IMR-90 (cell line): ENCODE data around the gene ZMIZ1. TPM values are rescaled to one million over a fixed set of nuclear protein-coding genes. Genes with fewer than 3 reads are reported as not detected.

Source experiments
- ATAC-seq: fragments of 200-7000 bp; cut with Tn5 transposase; 2 replicates; pipeline ENCODE4 v1.9.1; 2020; ENCODE audit warnings: low read depth, mild to moderate bottlenecking, moderate library complexity
- BruUV-seq: library from RNA; stranded (reverse); fragments of 400-500 nt; replicated peaks from 2 replicates; lab custom pipeline; 2021; lab: Mats Ljungman, UMichigan
- CTCF ChIA-PET: fragments of 300-600 bp; formaldehyde crosslinking; extraction: SDS; loops from one replicate; lab custom pipeline; 2021; ENCODE audit warnings: antibody characterized with exemption; lab: Yijun Ruan, JAX
- POLR2A ChIA-PET: fragments of 300-600 bp; sonication (Branson Sonifier 250); formaldehyde crosslinking; loops from one replicate; lab custom pipeline; 2022; ENCODE audit warnings: antibody characterized with exemption; ENCODE audit not compliant: unreplicated experiment; lab: Charles Lee
- DNase-seq: peaks from one replicate; pipeline ENCODE4 v3.0.0; 2013
- H2AFZ ChIP-seq: replicated peaks from 2 replicates; pipeline ENCODE3; 2013; ENCODE audit warnings: low read length, mild to moderate bottlenecking; ENCODE audit not compliant: poor library complexity
- H2AK5ac ChIP-seq: 2 replicates; pipeline ENCODE4 v1.6.1; 2013; ENCODE audit warnings: low read depth, low read length, inconsistent platforms
- H2AK9ac ChIP-seq: replicated peaks from 2 replicates; pipeline ENCODE3; 2013; ENCODE audit warnings: mild to moderate bottlenecking, low read depth, low read length, moderate library complexity; ENCODE audit not compliant: poor library complexity
- H2BK120ac ChIP-seq: 2 replicates; pipeline ENCODE4 v1.6.1; 2013; ENCODE audit warnings: low read depth, low read length, inconsistent platforms
- H2BK15ac ChIP-seq: 3 replicates; pipeline ENCODE4 v1.6.1; 2013; ENCODE audit warnings: low read depth, low read length, inconsistent platforms
- H2BK20ac ChIP-seq: 2 replicates; pipeline ENCODE4 v1.6.1; 2013; ENCODE audit warnings: low read depth, mild to moderate bottlenecking, inconsistent platforms, low read length, moderate library complexity
- H2BK5ac ChIP-seq: 2 replicates; pipeline ENCODE4 v1.6.1; 2013; ENCODE audit warnings: mild to moderate bottlenecking, low read depth, low read length, inconsistent platforms; ENCODE audit not compliant: poor library complexity, severe bottlenecking
- H3K14ac ChIP-seq: replicated peaks from 2 replicates; pipeline ENCODE4 v1.6.1; 2013; ENCODE audit warnings: low read depth, low read length, inconsistent platforms
- H3K18ac ChIP-seq: 2 replicates; pipeline ENCODE4 v1.6.1; 2013; ENCODE audit warnings: low read depth, low read length, control low read depth
- H3K23ac ChIP-seq: 2 replicates; pipeline ENCODE4 v1.6.1; 2013; ENCODE audit warnings: low read depth, low read length, inconsistent platforms
- H3K27ac ChIP-seq: 2 replicates; pipeline ENCODE4 v1.5.1; 2013; ENCODE audit warnings: mild to moderate bottlenecking, control low read depth, low read length; ENCODE audit not compliant: insufficient read depth
- H3K27me3 ChIP-seq: 2 replicates; pipeline ENCODE4 v1.6.1; 2013; ENCODE audit warnings: low read length; ENCODE audit not compliant: control insufficient read depth, insufficient read depth
- H3K36me3 ChIP-seq: 2 replicates; pipeline ENCODE4 v1.6.1; 2013; ENCODE audit warnings: low read length, mixed read lengths; ENCODE audit not compliant: control insufficient read depth, insufficient read depth
- H3K4ac ChIP-seq: 2 replicates; pipeline ENCODE4 v1.6.1; 2013; ENCODE audit warnings: low read depth, low read length, inconsistent platforms
- H3K4me1 ChIP-seq: 2 replicates; pipeline ENCODE4 v1.6.1; 2013; ENCODE audit warnings: low read length, mixed read lengths; ENCODE audit not compliant: control insufficient read depth, insufficient read depth
- H3K4me2 ChIP-seq: 2 replicates; pipeline ENCODE4 v1.6.1; 2013; ENCODE audit warnings: low read depth, mild to moderate bottlenecking, control low read depth, low read length, moderate library complexity
- H3K4me3 ChIP-seq: 2 replicates; pipeline ENCODE4 v1.5.1; 2013; ENCODE audit warnings: low read depth, mild to moderate bottlenecking, control low read depth, low read length, moderate library complexity; ENCODE audit not compliant: insufficient read depth
- H3K56ac ChIP-seq: 2 replicates; pipeline ENCODE4 v1.6.1; 2013; ENCODE audit warnings: low read length, inconsistent platforms; ENCODE audit not compliant: insufficient read depth; ENCODE audit errors: extremely low read depth
- H3K79me1 ChIP-seq, 2 experiments: 2 replicates each; pipeline ENCODE4 v1.6.1; 2013; ENCODE audit warnings: low read length in 2 of 2, inconsistent platforms in 1 of 2, low read depth in 1 of 2
- H3K9ac ChIP-seq: 2 replicates; pipeline ENCODE4 v1.6.1; 2013; ENCODE audit warnings: low read depth, low read length, control low read depth
- H3K9me1 ChIP-seq: 2 replicates; pipeline ENCODE4 v1.6.1; 2013; ENCODE audit warnings: low read length, inconsistent platforms; ENCODE audit not compliant: insufficient read depth
- H3K9me3 ChIP-seq: 2 replicates; pipeline ENCODE4 v1.6.1; 2013; ENCODE audit warnings: low read length; ENCODE audit not compliant: control insufficient read depth, insufficient read depth
- H4K20me1 ChIP-seq: 2 replicates; pipeline ENCODE4 v1.6.1; 2013; ENCODE audit warnings: low read length, inconsistent platforms; ENCODE audit not compliant: insufficient read depth
- H4K5ac ChIP-seq: 2 replicates; pipeline ENCODE4 v1.6.1; 2013; ENCODE audit warnings: mild to moderate bottlenecking, low read depth, low read length, control low read depth
- H4K8ac ChIP-seq, 2 experiments: 2 replicates each; pipeline ENCODE4 v1.6.1; 2013; ENCODE audit warnings: low read depth in 2 of 2, low read length in 2 of 2, control low read depth in 1 of 2, inconsistent platforms in 1 of 2
- H4K91ac ChIP-seq: 2 replicates; pipeline ENCODE4 v1.6.1; 2013; ENCODE audit warnings: low read depth, low read length, inconsistent platforms; ENCODE audit not compliant: insufficient read depth
- BHLHE40 ChIP-seq: fragments of 150-350 bp; IDR thresholded peaks from 2 replicates; pipeline ENCODE4 v1.6.1; 2016; ENCODE audit warnings: mild to moderate bottlenecking, low read depth, low read length
- CEBPB ChIP-seq: IDR thresholded peaks from 2 replicates; pipeline ENCODE4 v1.6.1; 2012; ENCODE audit warnings: low read depth, low read length, improper control_type of control experiment
- ELK1 ChIP-seq: fragments of 150-350 bp; IDR thresholded peaks from 2 replicates; pipeline ENCODE4 v1.6.1; 2016; ENCODE audit warnings: low read depth, mild to moderate bottlenecking, low read length, moderate library complexity, borderline replicate concordance
- FOS ChIP-seq: fragments of 150-350 bp; IDR thresholded peaks from 2 replicates; pipeline ENCODE4 v1.6.1; 2016; ENCODE audit warnings: low read depth, low read length
- MAFK ChIP-seq: IDR thresholded peaks from 2 replicates; pipeline ENCODE4 v1.6.1; 2012; ENCODE audit warnings: low read depth, low read length, improper control_type of control experiment
- MAZ ChIP-seq: IDR thresholded peaks from 2 replicates; pipeline ENCODE4 v1.6.1; 2012; ENCODE audit warnings: low read depth, mild to moderate bottlenecking, low read length, improper control_type of control experiment, moderate library complexity, borderline replicate concordance
- MXI1 ChIP-seq: IDR thresholded peaks from 2 replicates; pipeline ENCODE4 v1.6.1; 2012; ENCODE audit warnings: low read depth, mild to moderate bottlenecking, low read length, moderate library complexity, borderline replicate concordance
- NFE2L2 ChIP-seq: fragments of 150-350 bp; IDR thresholded peaks from 2 replicates; pipeline ENCODE4 v1.6.1; 2016; ENCODE audit warnings: low read depth, mild to moderate bottlenecking, low read length
- POLR2A ChIP-seq: IDR thresholded peaks from 2 replicates; pipeline ENCODE4 v1.6.1; 2012; ENCODE audit warnings: mild to moderate bottlenecking, low read depth, low read length
- RAD21 ChIP-seq: IDR thresholded peaks from 2 replicates; pipeline ENCODE4 v1.6.1; 2012; ENCODE audit warnings: low read length, improper control_type of control experiment
- RCOR1 ChIP-seq: IDR thresholded peaks from 2 replicates; pipeline ENCODE4 v1.6.1; 2012; ENCODE audit warnings: mild to moderate bottlenecking, low read length, improper control_type of control experiment; ENCODE audit not compliant: insufficient replicate concordance
- SMC3 ChIP-seq: fragments of 150-350 bp; IDR thresholded peaks from 2 replicates; pipeline ENCODE4 v1.6.1; 2016; ENCODE audit warnings: low read depth, mild to moderate bottlenecking, antibody characterized with exemption, low read length, moderate library complexity
- USF2 ChIP-seq: fragments of 150-350 bp; IDR thresholded peaks from 2 replicates; pipeline ENCODE4 v1.6.1; 2017; ENCODE audit warnings: mild to moderate bottlenecking, antibody characterized with exemption, low read length, low read depth
- WGBS, 2 experiments: methylation state at CpG; one replicate each; pipeline versions ENCODE4 v1.1.5 to v1.1.7; 2013; ENCODE audit warnings: missing lambda C conversion rate in 2 of 2; ENCODE audit not compliant: insufficient read length in 1 of 2; ENCODE audit errors: extremely low coverage in 2 of 2; 5-methylcytosine and 5-hydroxymethylcytosine counted together
- dilution Hi-C: fragments of 300-500 bp; cut with HindIII; formaldehyde crosslinking; loops from one replicate; pipeline ENCODE4 v1.14.3; 2018; ENCODE audit warnings: low sequenced_read_pairs; ENCODE audit not compliant: unreplicated experiment
- in situ Hi-C: fragments of 300-500 bp; cut with MboI; formaldehyde crosslinking; loops from 3 replicates; pipeline ENCODE4 v1.14.3; 2019; ENCODE audit warnings: low sequenced_read_pairs, inconsistent platforms, mixed read lengths
- intact Hi-C: fragments of 100-400 bp; cut with micrococcal nuclease; formaldehyde crosslinking; loops from 2 replicates; pipeline ENCODE4 v1.10.0; 2022
- polyA plus RNA-seq, 3 experiments: library from polyadenylated mRNA; depleted of rRNA; stranded (reverse); fragments of >200 nt; gene quantifications; 2 replicates each; pipeline ENCODE4 v1.2.3, GENCODE V29; 2012; ENCODE audit warnings: low replicate concordance in 1 of 3
- total RNA-seq: library from RNA; depleted of rRNA; stranded (reverse); fragments of >200 nt; gene quantifications from 2 replicates; pipeline ENCODE4 v1.2.3, GENCODE V29; 2012

ZMIZ1 gene
- total and polyA plus RNA-seq, 2 of the 4 experiments (the other 2 are of a cell fraction), result 6.6 to 48.7 TPM

- Histone ChIP-seq H2AK5ac (no peak overlapping the region), H3K4me2 (no peak overlapping the region), H2BK15ac (no peak overlapping the region), H3K9me1 (peaks cover 25% of the 10 kb centered on the region), H3K4me3 (no peak overlapping the region), H3K27me3 (no peaks in the 10 kb centered on the region), H3K9ac (no peak overlapping the region), H3K27ac (no peak overlapping the region), H4K20me1 (peaks cover 38% of the 10 kb centered on the region), H2AFZ (no peak overlapping the region), H2BK5ac (no peak overlapping the region), H4K5ac (no peak overlapping the region), H2AK9ac (no peak overlapping the region), H3K4me1 (peaks cover 24% of the 10 kb centered on the region), H4K91ac (no peak overlapping the region), H3K9me3 (no peaks in the 10 kb centered on the region), H2BK120ac (no peak overlapping the region), H3K4ac (no peak overlapping the region), H2BK20ac (no peak overlapping the region), H3K36me3 (peaks cover 83% of the 10 kb centered on the region), H3K79me1 (peaks cover 15 to 65% of the 10 kb centered on the region in 2 experiments; a peak in 3 of 4 replicates), H3K23ac (no peak overlapping the region), H3K18ac (no peak overlapping the region), H4K8ac (no peak overlapping the region), H3K14ac (no peak overlapping the region), H3K56ac (no peak overlapping the region)
- POLR2A ChIA-PET, result no interaction called here
- in situ Hi-C loops, result no loop called here
- TF ChIP-seq MAFK (no peak), POLR2A (no peak), NFE2L2 (no peak), USF2 (no peak), RCOR1 (no peak), FOS (no peak), RAD21 (no peak), BHLHE40 (no peak), MAZ (no peak), CEBPB (no peak), ELK1 (no peak), SMC3 (no peak), MXI1 (no peak)
- intact Hi-C loops, result no loop called here
- CTCF ChIA-PET, result no interaction called here
- dilution Hi-C loops, result no loop called here
- DNase-seq, result no peak
- ATAC-seq, result no peak
- no TSS peak for BruUV-seq
- WGBS, 2 experiments, result 83% methylated on average over 4 of the region's 14 CpGs; no CpG with 5 or more reads in 1 of the 2 experiments
Observed at GRCh38 chr10:79296431-79296830, 227.7 kb downstream of the ZMIZ1 start.
